DND-41 (cell line): ENCODE results near the gene PODXL.

Source experiments
- CTCF ChIP-seq: IDR thresholded peaks from 2 replicates; pipeline ENCODE4 v1.5.1; 2012; ENCODE audit warnings: borderline replicate concordance, low read length, moderate library complexity, mild to moderate bottlenecking; ENCODE audit not compliant: poor library complexity, severe bottlenecking; ENCODE audit errors: extremely low read depth
- EZH2 ChIP-seq: IDR thresholded peaks from 3 replicates; pipeline ENCODE4 v1.6.1; 2012; ENCODE audit warnings: borderline replicate concordance, low read depth, mild to moderate bottlenecking, moderate library complexity, low read length, inconsistent platforms; ENCODE audit not compliant: severe bottlenecking

DNA sequence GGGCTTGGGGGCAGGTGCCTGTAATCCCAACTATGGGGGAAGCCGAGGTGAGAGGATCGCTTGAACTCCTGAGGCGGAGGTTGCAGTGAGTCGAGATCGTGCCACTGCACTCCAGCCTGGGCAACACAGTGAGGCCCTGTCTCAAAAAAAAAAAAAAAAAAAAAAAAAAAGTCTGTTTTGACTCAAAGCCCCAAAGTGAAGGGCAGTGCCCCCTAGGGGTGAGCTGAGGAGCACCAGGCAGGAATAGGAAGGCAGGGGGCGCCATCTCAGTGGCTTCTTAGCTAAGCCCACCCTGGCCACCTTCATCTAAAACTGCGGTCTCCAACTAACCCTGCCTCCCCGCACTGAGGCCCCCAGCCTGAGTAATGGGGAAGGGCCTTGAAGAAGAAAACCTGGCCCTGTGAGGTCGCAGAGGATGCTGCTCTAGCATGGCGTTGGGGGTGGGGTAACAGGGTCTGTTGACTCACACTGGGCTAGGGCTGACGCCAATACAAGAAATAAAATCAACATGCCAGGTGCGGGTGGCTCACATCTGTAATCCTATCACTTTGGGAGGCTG lies 9.8 kb downstream of the PODXL start:
- TF ChIP-seq CTCF (peak; percentile 77), EZH2 (no peak)
